ENCODE results near the gene S100A16.

- no peak for TF ChIP-seq GATA3 (IDR thresholded peaks at IDR 0.05; ENCODE audit: low read depth, low read length)
- no peak for TF ChIP-seq GATA2 (IDR thresholded peaks at IDR 0.05; ENCODE audit: low read depth, low read length)
These were observed 6.7 kb downstream of the S100A16 start for GRCh38 chr1:153606194-153606593.
